ENCODE measurements around the gene ATXN1. TPM values are rescaled to one million over a fixed set of nuclear protein-coding genes. Genes with fewer than 3 reads are reported as not detected.

ATXN1 gene
- total RNA-seq, 1 experiment from 2014 or later: 8.1 TPM

GRCh38 chr6:16367571-16367970 lies 393.7 kb downstream of the ATXN1 start (continued):
- TF ChIP-seq AFF4 (CRISPR knock-in tag; IDR thresholded peaks at IDR 0.05; ENCODE audit: borderline replicate concordance) (no peak), ZBTB43 (CRISPR knock-in tag; IDR thresholded peaks at IDR 0.05) (no peak), HMGA2 (CRISPR knock-in tag; IDR thresholded peaks at IDR 0.05) (no peak), CREB1 (CRISPR knock-in tag; IDR thresholded peaks at IDR 0.05) (no peak), FOXK1 (CRISPR knock-in tag; IDR thresholded peaks at IDR 0.05) (no peak), OVOL2 (CRISPR knock-in tag; IDR thresholded peaks at IDR 0.05; ENCODE audit: borderline replicate concordance) (no peak), CDX4 (CRISPR knock-in tag; IDR thresholded peaks at IDR 0.05; ENCODE audit: borderline replicate concordance) (no peak), GABPB1 (CRISPR knock-in tag; IDR thresholded peaks at IDR 0.05) (no peak), CREM (CRISPR knock-in tag; IDR thresholded peaks at IDR 0.05) (no peak)

- POLR2A ChIA-PET: no interaction called here
- H3K9me3 Mint-ChIP-seq: no peaks in the 10 kb centered on the region
- DNase-seq (ENCODE audit: low spot score) (no peak), ATAC-seq (no peak)
- H3K27me3 Mint-ChIP-seq (ENCODE audit: low read depth): no peaks in the 10 kb centered on the region
- H3K4me1 Mint-ChIP-seq: no peaks in the 10 kb centered on the region
- no peak overlapping the region for H3K4me3 Mint-ChIP-seq
- no peak overlapping the region for H3K27ac Mint-ChIP-seq
- CTCF ChIA-PET: no interaction called here
- H3K36me3 Mint-ChIP-seq: no peaks in the 10 kb centered on the region
- TF ChIP-seq ZBTB21 (CRISPR knock-in tag; IDR thresholded peaks at IDR 0.05; ENCODE audit: borderline replicate concordance) (no peak), ARID4B (CRISPR knock-in tag; IDR thresholded peaks at IDR 0.05; ENCODE audit: borderline replicate concordance) (no peak), PREB (CRISPR knock-in tag; IDR thresholded peaks at IDR 0.05; ENCODE audit: borderline replicate concordance) (no peak), ZNF317 (CRISPR knock-in tag; IDR thresholded peaks at IDR 0.05; ENCODE audit: borderline replicate concordance, low read depth) (no peak), ZNF425 (CRISPR knock-in tag; conservative IDR thresholded peaks at IDR 0.05) (no peak), ATF3 (CRISPR knock-in tag; conservative IDR thresholded peaks at IDR 0.05) (no peak), HMGA2 (CRISPR knock-in tag; IDR thresholded peaks at IDR 0.05) (no peak), AR (CRISPR knock-in tag; IDR thresholded peaks at IDR 0.05) (no peak), ZMAT4 (CRISPR knock-in tag; IDR thresholded peaks at IDR 0.05) (no peak)
Measured at GRCh38 chr6:16363749-16364148, 397.5 kb downstream of the ATXN1 start.

Data from WTC11 (cell line).